K562 (cell line): ENCODE data around the gene RPH3AL. TPM values are rescaled to one million over a fixed set of nuclear protein-coding genes. Genes with fewer than 3 reads are reported as not detected.

Experiments
- ATAC-seq: fragments of 200-7000 bp; cut with Tn5 transposase; 3 replicates; pipeline ENCODE4 v1.9.1; 2020; ENCODE audit warnings: moderate library complexity
- BruUV-seq: library from RNA; stranded (reverse); fragments of 400-500 nt; replicated peaks from 2 replicates; lab custom pipeline; 2021; lab: Mats Ljungman, UMichigan
- CTCF ChIA-PET: fragments of 300-600 bp; formaldehyde crosslinking; extraction: SDS; loops from one replicate; lab custom pipeline; 2021; ENCODE audit warnings: low intra/inter-chr PET ratio; lab: Yijun Ruan, JAX
- POLR2A ChIA-PET: fragments of 300-600, 350-650 bp; sonication (Branson Sonifier 250); formaldehyde crosslinking; extraction: SDS; loops from one replicate; lab custom pipeline; 2021; ENCODE audit warnings: antibody characterized with exemption, inconsistent platforms; lab: Yijun Ruan, JAX
- DNase-seq, 4 experiments: peaks; one replicate each; pipeline versions ENCODE4 v3.0.0 to v3.0.0-alpha.2; 2011 to 2018; ENCODE audit warnings: low spot score in 3 of 4, mixed read lengths in 3 of 4; ENCODE audit errors: extremely low read depth in 1 of 4
- FAIRE-seq: peaks from 2 replicates; lab custom pipeline; 2011; peaks lifted over from hg19 to GRCh38; lab: Jason Lieb, UNC
- H2AFZ ChIP-seq: 2 replicates; pipeline ENCODE4 v1.6.0; 2011; ENCODE audit warnings: low read depth, low read length, control low read depth, inconsistent platforms
- H3K27ac ChIP-seq: fragments of 200-600 bp; 3 replicates; pipeline ENCODE4 v1.8.0; 2011; ENCODE audit warnings: low read depth, mild to moderate bottlenecking, control low read depth, inconsistent platforms, low read length, moderate library complexity, mixed read lengths; ENCODE audit errors: extremely low read depth
- H3K27me3 ChIP-seq, 2 experiments: fragments of 300-600 bp in 1 of 2; 2 replicates in 1 of 2; 3 replicates in 1 of 2; pipeline versions ENCODE4 v1.6.0 to v1.8.0; 2011; ENCODE audit warnings: inconsistent platforms in 2 of 2, low read length in 2 of 2, mild to moderate bottlenecking in 1 of 2, mixed read lengths in 1 of 2, moderate library complexity in 1 of 2; ENCODE audit not compliant: control insufficient read depth in 2 of 2, insufficient read depth in 2 of 2
- H3K36me3 ChIP-seq: fragments of 300-600 bp; 3 replicates; pipeline ENCODE4 v1.8.0; 2011; ENCODE audit warnings: mild to moderate bottlenecking, low read length, inconsistent platforms; ENCODE audit not compliant: control insufficient read depth, insufficient read depth
- H3K4me1 ChIP-seq, 2 experiments: fragments of 200-600 bp in 1 of 2; replicated peaks in 1 of 2; 2 replicates in 1 of 2; 3 replicates in 1 of 2; pipeline versions ENCODE4 v1.5.1 to v1.8.0; 2011; ENCODE audit warnings: inconsistent platforms in 2 of 2, low read length in 2 of 2, mild to moderate bottlenecking in 1 of 2, mixed read lengths in 1 of 2, moderate library complexity in 1 of 2; ENCODE audit not compliant: control insufficient read depth in 2 of 2, insufficient read depth in 2 of 2
- H3K4me2 ChIP-seq: 2 replicates; pipeline ENCODE4 v1.6.1; 2011; ENCODE audit warnings: low read length, control low read depth, inconsistent platforms, mixed read lengths; ENCODE audit not compliant: insufficient read depth
- H3K4me3 ChIP-seq: fragments of 200-600 bp; sonication (generic), shearing (Covaris generic); 2 replicates; pipeline ENCODE4 v1.5.1; 2016; ENCODE audit warnings: control low read depth, inconsistent platforms
- H3K79me2 ChIP-seq: fragments of 200-600 bp; 3 replicates; pipeline ENCODE4 v1.8.0; 2011; ENCODE audit warnings: low read length, inconsistent platforms; ENCODE audit not compliant: control insufficient read depth, insufficient read depth
- H3K9ac ChIP-seq, 2 experiments: 2 replicates each; pipeline versions ENCODE4 v1.6.0 to v1.6.1; 2011; ENCODE audit warnings: low read depth in 2 of 2, low read length in 2 of 2, control low read depth in 1 of 2, inconsistent platforms in 1 of 2, mild to moderate bottlenecking in 1 of 2, mixed read lengths in 1 of 2; ENCODE audit not compliant: insufficient read depth in 1 of 2
- H3K9me1 ChIP-seq: one replicate; pipeline ENCODE4 v1.6.0; 2011; ENCODE audit warnings: inconsistent platforms, mild to moderate bottlenecking, low read length, moderate library complexity; ENCODE audit not compliant: control insufficient read depth, insufficient read depth
- H3K9me3 ChIP-seq: replicated peaks from 2 replicates; pipeline ENCODE4 v1.5.1; 2011; ENCODE audit warnings: low read depth, low read length, inconsistent platforms; ENCODE audit not compliant: control insufficient read depth, insufficient read depth
- H4K20me1 ChIP-seq: replicated peaks from 2 replicates; pipeline ENCODE4 v1.6.1; 2011; ENCODE audit warnings: low read length, inconsistent platforms, mixed read lengths; ENCODE audit not compliant: control insufficient read depth, insufficient read depth
- BDP1 ChIP-seq: IDR thresholded peaks from 3 replicates; pipeline ENCODE4 v1.6.1; 2011; ENCODE audit not compliant: insufficient read length, insufficient read depth
- IRF9 ChIP-seq: fragments of 450-650 bp; IDR thresholded peaks from 2 replicates; pipeline ENCODE4 v1.6.1; 2016; ENCODE audit warnings: missing biosample characterization, missing genetic modification characterization
- MEF2D ChIP-seq: conservative IDR thresholded peaks from 2 replicates; pipeline ENCODE4 v1.6.1; 2016; ENCODE audit warnings: low read depth, missing genetic modification characterization, missing compliant biosample characterization
- MTA1 ChIP-seq: fragments of 450-650 bp; IDR thresholded peaks from 2 replicates; pipeline ENCODE4 v1.6.1; 2017; ENCODE audit warnings: borderline replicate concordance
- MXD1 ChIP-seq: fragments of 250-450 bp; sonication (Bioruptor Pico); IDR thresholded peaks from 2 replicates; pipeline ENCODE4 v1.8.0; 2021; ENCODE audit warnings: borderline replicate concordance, mild to moderate bottlenecking, moderate library complexity; ENCODE audit not compliant: poor library complexity, severe bottlenecking
- NR2F6 ChIP-seq: fragments of 450-650 bp; formaldehyde crosslinking; IDR thresholded peaks from 2 replicates; pipeline ENCODE4 v1.4.0; 2020; ENCODE audit warnings: mild to moderate bottlenecking
- POLR3G ChIP-seq: IDR thresholded peaks from 2 replicates; pipeline ENCODE4 v1.6.1; 2011; ENCODE audit not compliant: insufficient read length, insufficient replicate concordance; ENCODE audit errors: extremely low read depth
- PTTG1 ChIP-seq: fragments of 450-650 bp; IDR thresholded peaks from 2 replicates; pipeline ENCODE4 v1.6.1; 2016; ENCODE audit warnings: low read depth, mild to moderate bottlenecking, missing genetic modification characterization, missing compliant biosample characterization
- TAF9B ChIP-seq: fragments of 450-650 bp; IDR thresholded peaks from 2 replicates; pipeline ENCODE4 v1.6.1; 2018; ENCODE audit warnings: mild to moderate bottlenecking; ENCODE audit not compliant: partially characterized antibody
- TCF7L2 ChIP-seq: fragments of 150-350 bp; IDR thresholded peaks from 2 replicates; pipeline ENCODE4 v1.6.1; 2016; ENCODE audit warnings: low read depth, mild to moderate bottlenecking, low read length, moderate library complexity
- TOE1 ChIP-seq, 2 experiments: fragments of 450-650 bp in 1 of 2; sonication (generic) in 1 of 2; formaldehyde crosslinking in 1 of 2; IDR thresholded peaks; 2 replicates each; pipeline versions ENCODE4 v1.7.1 to v1.8.0; 2016 to 2022; ENCODE audit warnings: borderline replicate concordance in 2 of 2, mild to moderate bottlenecking in 2 of 2, antibody characterized with exemption in 1 of 2, inconsistent platforms in 1 of 2, low read depth in 1 of 2, missing genetic modification reagents in 1 of 2, moderate library complexity in 1 of 2
- ZNF77 ChIP-seq: fragments of 250-450 bp; sonication (Bioruptor Pico); IDR thresholded peaks from 2 replicates; pipeline ENCODE4 v1.5.0; 2020
- WGBS: fragments of 100-300 bp; shearing (Covaris generic); methylation state at CpG from one replicate; pipeline ENCODE4 v1.1.6; 2016; ENCODE audit warnings: low coverage, mixed read lengths; ENCODE audit not compliant: insufficient coverage; ENCODE audit errors: missing lambda C conversion rate; 5-methylcytosine and 5-hydroxymethylcytosine counted together
- in situ Hi-C: fragments of 300-500 bp; cut with MboI; formaldehyde crosslinking; loops from 4 replicates; pipeline ENCODE4 v1.15.0; 2018; ENCODE audit warnings: inconsistent platforms, mixed read lengths
- intact Hi-C: fragments of 100-400 bp; cut with micrococcal nuclease; formaldehyde crosslinking; loops from 2 replicates; pipeline ENCODE4 v1.14.2; 2022
- polyA plus RNA-seq, 8 experiments: library from polyadenylated mRNA; depleted of rRNA in 4 of 8; stranded (reverse) in 5 of 8; unstranded in 3 of 8; fragments of >200 nt; fragmentation: Nextera tagmentation in 2 of 8; fragmentation: Illumina TruSeq in 1 of 8; extraction: Ambion mirVana in 2 of 8; extraction: Trizol in 1 of 8; gene quantifications; 2 replicates each; pipeline versions ENCODE4 v1.2.1 to v1.2.3, GENCODE V29; 2011 to 2014; ENCODE audit warnings: inconsistent platforms in 1 of 8, missing spikeins in 1 of 8
- total RNA-seq, 7 experiments: library from RNA; depleted of rRNA in 6 of 7; stranded (reverse); fragments of >200 nt in 6 of 7; fragmentation: Illumina TruSeq in 2 of 7; extraction: Trizol in 2 of 7; gene quantifications; 2 replicates each; pipeline versions ENCODE4 v1.2.1 to v1.2.3, GENCODE V29; 2011 to 2021; ENCODE audit warnings: low replicate concordance in 1 of 7

Gene RPH3AL
- total and polyA plus RNA-seq, 9 of the 15 experiments (the other 6 are each of a cell fraction or from before 2014, with no cell fraction given) = 0.18 to 1.7 (median 0.39) TPM

- TF ChIP-seq POLR3G = no peak
- no peak for TF ChIP-seq NR2F6 (CRISPR knock-in tag)
- TF ChIP-seq TAF9B = no peak
- TF ChIP-seq MXD1 (CRISPR knock-in tag) = no peak
- no peak for TF ChIP-seq MTA1
- no peak for TF ChIP-seq ZNF77 (CRISPR knock-in tag)
- TF ChIP-seq IRF9 (tag) = no peak
- no peak for TF ChIP-seq BDP1
- TF ChIP-seq TOE1 (IDR thresholded peaks at IDR 0.05; ENCODE audit: borderline replicate concordance) = no peak
- TF ChIP-seq TOE1 (CRISPR knock-in tag; IDR thresholded peaks at IDR 0.05; ENCODE audit: borderline replicate concordance, low read depth) = no peak
- TF ChIP-seq TCF7L2 = no peak
- no peak for TF ChIP-seq PTTG1
- no peak for TF ChIP-seq MEF2D (tag)
- Histone ChIP-seq H3K9me3 (no peaks in the 10 kb centered on the region), H3K9me1 (no peaks in the 10 kb centered on the region), H3K9ac (no peak overlapping the region), H4K20me1 (no peaks in the 10 kb centered on the region; the same call in 1 of the 2 replicates), H3K4me1 (peaks cover 0 to 8% of the 10 kb centered on the region in 2 experiments; a peak in 2 of 5 replicates), H3K4me2 (no peak overlapping the region), H3K27ac (no peak overlapping the region), H3K36me3 (no peaks in the 10 kb centered on the region), H2AFZ (no peak overlapping the region), H3K4me3 (no peak overlapping the region), H3K79me2 (no peaks in the 10 kb centered on the region), H3K27me3 (peaks cover 5 to 19% of the 10 kb centered on the region in 2 experiments; a peak in 4 of 5 replicates)
- in situ Hi-C loops = no loop called here
- intact Hi-C loops = no loop called here
- ATAC-seq = no peak
- no peak for DNase-seq
- CTCF ChIA-PET = no interaction called here
- WGBS = 5% methylated on average over 11 of the region's 16 CpGs
- no peak for FAIRE-seq
- BruUV-seq = no TSS peak
- POLR2A ChIA-PET = no interaction called here
These were observed 46.5 kb downstream of the RPH3AL start for GRCh38 chr17:306116-306515.
